ENCODE measurements around the gene ELAVL1. TPM values are rescaled to one million over a fixed set of nuclear protein-coding genes. Genes with fewer than 3 reads are reported as not detected.

ELAVL1 gene
- total RNA-seq, 1 donor from 2014 or later, result 124 TPM

GRCh38 chr19:7977723-7978040, 27.8 kb downstream of the ELAVL1 start:
- DNase-seq (ENCODE audit: extremely low spot score, unreplicated experiment), result no peak
- Mint-ChIP-seq H3K4me3 (no peak overlapping the region), H3K27ac (no peak overlapping the region), H3K4me1 (ENCODE audit: unreplicated experiment) (no peaks in the 10 kb centered on the region), H3K9me3 (no peaks in the 10 kb centered on the region), H3K27me3 (no peaks in the 10 kb centered on the region), H3K36me3 (peaks cover 8% of the 10 kb centered on the region)
- no peak for TF ChIP-seq CTCF (conservative IDR thresholded peaks at IDR 0.05)

- Mint-ChIP-seq H3K4me3 (no peak overlapping the region), H3K4me1 (ENCODE audit: unreplicated experiment) (no peaks in the 10 kb centered on the region), H3K27me3 (no peaks in the 10 kb centered on the region), H3K36me3 (peaks cover 8% of the 10 kb centered on the region), H3K9me3 (no peaks in the 10 kb centered on the region), H3K27ac (no peak overlapping the region)
- DNase-seq (ENCODE audit: extremely low spot score, unreplicated experiment), result no peak
- no peak for TF ChIP-seq CTCF (conservative IDR thresholded peaks at IDR 0.05)
Observed at GRCh38 chr19:7977021-7977722, 28.3 kb downstream of the ELAVL1 start.

GRCh38 chr19:7976461-7976860, 29.0 kb downstream of the ELAVL1 start:
- Mint-ChIP-seq H3K4me1 (ENCODE audit: unreplicated experiment) (no peaks in the 10 kb centered on the region), H3K36me3 (peaks cover 8% of the 10 kb centered on the region), H3K9me3 (no peaks in the 10 kb centered on the region), H3K27ac (no peak overlapping the region), H3K27me3 (no peaks in the 10 kb centered on the region), H3K4me3 (no peak overlapping the region)
- no peak for TF ChIP-seq CTCF (conservative IDR thresholded peaks at IDR 0.05)
- no peak for DNase-seq (ENCODE audit: extremely low spot score, unreplicated experiment)

- DNase-seq (ENCODE audit: extremely low spot score, unreplicated experiment), result no peak
- TF ChIP-seq CTCF (conservative IDR thresholded peaks at IDR 0.05), result no peak
- Mint-ChIP-seq H3K27ac (no peak overlapping the region), H3K9me3 (no peaks in the 10 kb centered on the region), H3K27me3 (no peaks in the 10 kb centered on the region), H3K36me3 (peaks cover 8% of the 10 kb centered on the region), H3K4me3 (no peak overlapping the region), H3K4me1 (ENCODE audit: unreplicated experiment) (no peaks in the 10 kb centered on the region)
Observed at GRCh38 chr19:7975037-7975436, 30.4 kb downstream of the ELAVL1 start.

GRCh38 chr19:7973883-7974282, 31.6 kb downstream of the ELAVL1 start:
- DNase-seq (ENCODE audit: extremely low spot score, unreplicated experiment), result no peak
- Mint-ChIP-seq H3K27me3 (no peaks in the 10 kb centered on the region), H3K27ac (no peak overlapping the region), H3K36me3 (peaks cover 8% of the 10 kb centered on the region), H3K4me3 (no peak overlapping the region), H3K9me3 (no peaks in the 10 kb centered on the region), H3K4me1 (ENCODE audit: unreplicated experiment) (no peaks in the 10 kb centered on the region)
- TF ChIP-seq CTCF (conservative IDR thresholded peaks at IDR 0.05), result no peak
